ENCODE results near the gene ATG4B. TPM values are rescaled to one million over a fixed set of nuclear protein-coding genes. Genes with fewer than 3 reads are reported as not detected.

ATG4B gene
- total RNA-seq, 1 donor from 2014 or later = 80.7 TPM

GRCh38 chr2:241593271-241593670 lies 44.2 kb upstream of the ATG4B start:
- Histone ChIP-seq H3K4me1 (no peaks in the 10 kb centered on the region), H3K4me3 (no peak overlapping the region), H3K4me2 (no peak overlapping the region), H3K27me3 (no peaks in the 10 kb centered on the region), H3K9ac (no peak overlapping the region), H3K9me3 (ENCODE audit: low read depth) (peaks cover 5% of the 10 kb centered on the region), H3K79me2 (ENCODE audit: low read depth) (no peaks in the 10 kb centered on the region), H4K20me1 (ENCODE audit: low read depth) (peaks cover 4% of the 10 kb centered on the region), H3K27ac (no peak overlapping the region), H3K36me3 (peaks cover 3% of the 10 kb centered on the region), H3F3A (ENCODE audit: low read depth) (no peaks in the 10 kb centered on the region), H2AFZ (replicated peaks) (no peak overlapping the region)
- Mint-ChIP-seq H3K4me1 (no peaks in the 10 kb centered on the region), H3K36me3 (peaks cover 12% of the 10 kb centered on the region), H3K4me3 (no peak overlapping the region), H3K27me3 (ENCODE audit: insufficient read depth, low read depth) (peaks cover 5% of the 10 kb centered on the region), H3K27ac (no peak overlapping the region), H3K9me3 (peaks cover 9% of the 10 kb centered on the region)
- no peak for TF ChIP-seq CTCF (IDR thresholded peaks at IDR 0.05)
- no peak for TF ChIP-seq EZH2phosphoT487 (IDR thresholded peaks at IDR 0.05)
- no peak for TF ChIP-seq EZH2 (IDR thresholded peaks at IDR 0.05)
- no peak for DNase-seq (ENCODE audit: low spot score)

DNA sequence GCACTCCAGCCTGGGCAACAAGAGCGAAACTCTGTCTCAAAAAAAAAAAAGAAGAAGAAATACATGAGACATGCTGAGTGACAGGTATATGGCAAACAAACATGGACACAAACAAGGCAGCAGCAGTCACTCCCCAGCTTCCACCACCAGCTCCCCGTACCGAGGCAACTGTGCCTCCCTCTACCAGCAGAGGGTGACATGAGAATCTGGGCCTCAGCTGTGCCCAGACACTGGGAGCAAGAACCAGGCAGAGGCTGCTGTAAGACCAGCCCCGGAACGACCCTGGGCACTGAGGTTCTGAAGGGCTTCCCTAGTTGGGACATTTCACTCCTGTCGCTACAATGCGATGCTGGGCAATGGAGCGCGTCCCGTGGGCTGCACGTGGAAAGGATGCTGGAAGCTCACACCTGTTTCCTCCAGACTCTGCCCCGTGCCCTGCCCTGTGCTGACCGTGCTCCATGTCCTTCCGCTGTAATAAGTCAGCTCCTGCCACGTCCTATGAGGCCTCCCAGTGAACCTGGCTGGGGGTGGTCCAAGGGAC lies 41.8 kb upstream of the ATG4B start:
- DNase-seq (ENCODE audit: low spot score) = peak; percentile 65
- H3K27ac Mint-ChIP-seq = no peak overlapping the region
- TF ChIP-seq EZH2 (IDR thresholded peaks at IDR 0.05) (no peak), CTCF (IDR thresholded peaks at IDR 0.05) (peak; percentile 58), EZH2phosphoT487 (IDR thresholded peaks at IDR 0.05) (no peak)

DNA sequence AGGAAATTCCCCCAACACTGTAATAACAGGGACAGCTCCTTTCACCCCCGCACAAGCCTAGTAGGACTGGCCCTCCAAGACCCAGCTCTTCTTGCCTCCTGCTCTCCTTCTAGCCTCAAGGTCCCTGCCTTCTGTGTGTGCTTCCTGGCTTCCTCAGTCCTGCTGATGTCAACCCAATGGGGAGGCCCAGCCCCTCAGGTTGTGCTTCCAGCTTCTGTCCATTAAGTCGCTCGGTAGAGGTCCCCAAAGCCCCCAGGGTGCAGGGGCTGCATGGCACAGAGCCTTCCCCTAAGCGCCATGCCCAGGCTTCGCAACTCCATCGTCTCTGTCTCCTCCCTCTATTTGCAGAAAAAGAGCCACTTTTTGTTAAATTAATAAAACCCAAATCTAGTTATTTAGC lies 39.9 kb upstream of the ATG4B start:
- Mint-ChIP-seq H3K27me3 (ENCODE audit: insufficient read depth, low read depth) (peaks cover 2% of the 10 kb centered on the region), H3K27ac (no peak overlapping the region), H3K4me1 (no peaks in the 10 kb centered on the region), H3K36me3 (peaks cover 27% of the 10 kb centered on the region), H3K4me3 (no peak overlapping the region), H3K9me3 (no peaks in the 10 kb centered on the region)
- Histone ChIP-seq H3K79me2 (ENCODE audit: low read depth) (no peaks in the 10 kb centered on the region), H2AFZ (replicated peaks) (no peak overlapping the region), H3K27me3 (no peaks in the 10 kb centered on the region), H3K27ac (no peak overlapping the region), H3K36me3 (no peaks in the 10 kb centered on the region), H4K20me1 (ENCODE audit: low read depth) (peaks cover 4% of the 10 kb centered on the region), H3F3A (ENCODE audit: low read depth) (no peaks in the 10 kb centered on the region), H3K9me3 (ENCODE audit: low read depth) (no peaks in the 10 kb centered on the region), H3K4me3 (no peak overlapping the region), H3K9ac (no peak overlapping the region), H3K4me1 (no peaks in the 10 kb centered on the region), H3K4me2 (no peak overlapping the region)
- TF ChIP-seq EZH2 (IDR thresholded peaks at IDR 0.05) (no peak), CTCF (IDR thresholded peaks at IDR 0.05) (no peak), EZH2phosphoT487 (IDR thresholded peaks at IDR 0.05) (no peak)
- no peak for DNase-seq (ENCODE audit: low spot score)

More for the DNA sequence above, 41.8 kb upstream of the ATG4B start:
- Histone ChIP-seq H3K4me1 (no peaks in the 10 kb centered on the region), H3K79me2 (ENCODE audit: low read depth) (no peaks in the 10 kb centered on the region), H3K4me2 (no peak overlapping the region), H3K9ac (no peak overlapping the region), H4K20me1 (ENCODE audit: low read depth) (peaks cover 4% of the 10 kb centered on the region), H3K4me3 (no peak overlapping the region), H3K27me3 (no peaks in the 10 kb centered on the region), H3F3A (ENCODE audit: low read depth) (no peaks in the 10 kb centered on the region), H2AFZ (replicated peaks) (no peak overlapping the region), H3K9me3 (ENCODE audit: low read depth) (no peaks in the 10 kb centered on the region), H3K27ac (no peak overlapping the region), H3K36me3 (no peaks in the 10 kb centered on the region)
- Mint-ChIP-seq H3K27me3 (ENCODE audit: insufficient read depth, low read depth) (peaks cover 2% of the 10 kb centered on the region), H3K4me3 (no peak overlapping the region), H3K9me3 (no peaks in the 10 kb centered on the region), H3K36me3 (peaks cover 18% of the 10 kb centered on the region), H3K4me1 (no peaks in the 10 kb centered on the region)
